ENCODE measurements around the gene FITM2. TPM values are rescaled to one million over a fixed set of nuclear protein-coding genes. Genes with fewer than 3 reads are reported as not detected.

The FITM2 gene
- total and polyA plus RNA-seq, 2 donors (not counting 3 experiments of a cell fraction or from before 2014, with no cell fraction given) = 4.4 to 7.7 TPM

GRCh38 chr20:44297721-44298120 is 13.3 kb downstream of the FITM2 start:
- CTCF ChIA-PET = no interaction called here
- Histone ChIP-seq H3K4me3 (replicated peaks in 1 of 3; ENCODE audit: insufficient read depth in 1 of 3, low read depth in 1 of 3, low read length in 3 of 3) (no peak overlapping the region), H3K27ac (ENCODE audit: insufficient read depth, low read depth, low read length) (no peak overlapping the region), H3K4me1 (ENCODE audit: control insufficient read depth, extremely low read depth, insufficient read depth, low read length) (no peaks in the 10 kb centered on the region), H4K20me1 (replicated peaks; ENCODE audit: control insufficient read depth, extremely low read depth, insufficient read depth, low read length) (no peaks in the 10 kb centered on the region), H3K4me2 (ENCODE audit: insufficient read depth, low read length) (no peak overlapping the region), H2AFZ (ENCODE audit: low read depth, low read length) (no peak overlapping the region), H3K9ac (replicated peaks; ENCODE audit: extremely low read depth, insufficient read depth, low read length) (no peak overlapping the region), H3K9me1 (replicated peaks; ENCODE audit: control insufficient read depth, extremely low read depth, insufficient read depth, low read length) (no peaks in the 10 kb centered on the region), H3K27me3 (ENCODE audit: control insufficient read depth in 2 of 2, insufficient read depth in 2 of 2, low read length in 2 of 2) (no peaks in the 10 kb centered on the region), H3K36me3 (ENCODE audit: control insufficient read depth in 2 of 2, extremely low read depth in 1 of 2, insufficient read depth in 2 of 2, low read length in 2 of 2) (no peaks in the 10 kb centered on the region), H3K79me2 (ENCODE audit: control insufficient read depth, insufficient read depth, low read length) (no peaks in the 10 kb centered on the region), H3K9me3 (replicated peaks; ENCODE audit: control insufficient read depth, insufficient read depth, low read length) (no peaks in the 10 kb centered on the region)
- no peak for DNase-seq (ENCODE audit: low read depth, low spot score)
- dilution Hi-C loops (cut with MboI; ENCODE audit: extremely low pct_ligation_motif_present, low sequenced_read_pairs) = no loop called here
- no peak for TF ChIP-seq CTCF (IDR thresholded peaks at IDR 0.05; ENCODE audit: extremely low read depth in 1 of 2, insufficient read depth in 1 of 2, low read depth in 1 of 2, low read length in 2 of 2)
- no peak for TF ChIP-seq POLR2AphosphoS5 (IDR thresholded peaks at IDR 0.05; ENCODE audit: insufficient read depth, low read depth, low read length)
- no peak for TF ChIP-seq JUN (IDR thresholded peaks at IDR 0.05; ENCODE audit: borderline replicate concordance, insufficient read depth, insufficient read length, low read depth)
- no peak for TF ChIP-seq GATA2 (IDR thresholded peaks at IDR 0.05; ENCODE audit: insufficient read depth, insufficient read length, low read depth, low read length)
- no peak for TF ChIP-seq MYC (IDR thresholded peaks at IDR 0.05; ENCODE audit: low read depth, low read length)
- POLR2A ChIA-PET = no interaction called here
- no peak for FAIRE-seq
- BruUV-seq (replicated peaks) = no TSS peak
- intact Hi-C loops (cut with micrococcal nuclease) = no loop called here

GRCh38 chr20:44296011-44296410 is 15.0 kb downstream of the FITM2 start:
- no peak for TF ChIP-seq GATA2 (IDR thresholded peaks at IDR 0.05; ENCODE audit: insufficient read depth, insufficient read length, low read depth, low read length)
- TF ChIP-seq POLR2AphosphoS5 (IDR thresholded peaks at IDR 0.05; ENCODE audit: insufficient read depth, low read depth, low read length) = no peak
- TF ChIP-seq MAX (IDR thresholded peaks at IDR 0.05; ENCODE audit: insufficient read depth, insufficient read length) = no peak
- TF ChIP-seq MYC (IDR thresholded peaks at IDR 0.05; ENCODE audit: low read depth, low read length) = no peak
- no peak for TF ChIP-seq CTCF (IDR thresholded peaks at IDR 0.05; ENCODE audit: extremely low read depth in 1 of 2, insufficient read depth in 1 of 2, low read depth in 1 of 2, low read length in 2 of 2)
- TF ChIP-seq EZH2 (IDR thresholded peaks at IDR 0.05; ENCODE audit: borderline replicate concordance, low read depth, low read length, severe bottlenecking) = no peak
- no peak for TF ChIP-seq FOS (IDR thresholded peaks at IDR 0.05; ENCODE audit: borderline replicate concordance, insufficient read depth, low read length)
- no peak for TF ChIP-seq POLR2A (IDR thresholded peaks at IDR 0.05; ENCODE audit: low read depth, low read length)
- POLR2A ChIA-PET = no interaction called here
- BruUV-seq (replicated peaks) = no TSS peak

More at GRCh38 chr20:44296011-44296410, 15.0 kb downstream of the FITM2 start:
- H3K27me3 ChIP-seq (ENCODE audit: control insufficient read depth in 2 of 2, insufficient read depth in 2 of 2, low read length in 2 of 2) = no peaks in the 10 kb centered on the region
- H3K27ac ChIP-seq (ENCODE audit: insufficient read depth, low read depth, low read length) = no peak overlapping the region
- H4K20me1 ChIP-seq (replicated peaks; ENCODE audit: control insufficient read depth, extremely low read depth, insufficient read depth, low read length) = no peaks in the 10 kb centered on the region
- H3K9me3 ChIP-seq (replicated peaks; ENCODE audit: control insufficient read depth, insufficient read depth, low read length) = no peaks in the 10 kb centered on the region
- H3K4me1 ChIP-seq (ENCODE audit: control insufficient read depth, extremely low read depth, insufficient read depth, low read length) = no peaks in the 10 kb centered on the region
- DNase-seq (ENCODE audit: low read depth, low spot score) (no peak), FAIRE-seq (no peak)
- no peak overlapping the region for H3K9ac ChIP-seq (replicated peaks; ENCODE audit: extremely low read depth, insufficient read depth, low read length)
- dilution Hi-C loops (cut with MboI; ENCODE audit: extremely low pct_ligation_motif_present, low sequenced_read_pairs) (no loop called here), intact Hi-C loops (cut with micrococcal nuclease) (no loop called here)
- no peak overlapping the region for H3K4me2 ChIP-seq (ENCODE audit: insufficient read depth, low read length)
- no peak overlapping the region for H2AFZ ChIP-seq (ENCODE audit: low read depth, low read length)
- no peaks in the 10 kb centered on the region for H3K36me3 ChIP-seq (ENCODE audit: control insufficient read depth in 2 of 2, extremely low read depth in 1 of 2, insufficient read depth in 2 of 2, low read length in 2 of 2)
- H3K79me2 ChIP-seq (ENCODE audit: control insufficient read depth, insufficient read depth, low read length) = no peaks in the 10 kb centered on the region
- CTCF ChIA-PET = interaction anchor here (0.6 kb wide), 2 partner anchors 15 to 548 kb away, joined by 3 read pairs; partner anchors contain the start of gene FITM2
- H3K9me1 ChIP-seq (replicated peaks; ENCODE audit: control insufficient read depth, extremely low read depth, insufficient read depth, low read length) = no peaks in the 10 kb centered on the region
- H3K4me3 ChIP-seq (replicated peaks in 1 of 3; ENCODE audit: insufficient read depth in 1 of 3, low read depth in 1 of 3, low read length in 3 of 3) = no peak overlapping the region
